B cell (primary cell): Measurements from ENCODE around the gene CLIP1. TPM values are rescaled to one million over a fixed set of nuclear protein-coding genes. Genes with fewer than 3 reads are reported as not detected.
A peak's percentile ranks its signal among the peaks of the same experiment; 100 is the strongest.

ENCODE experiments used
- ATAC-seq: fragments of 200-7000 bp; cut with Tn5 transposase; one replicate; pipeline ENCODE4 v1.10.0; 2021; ENCODE audit warnings: low read depth, mild to moderate bottlenecking, moderate number of reproducible peaks, moderate library complexity
- CTCF ChIA-PET: fragments of 350-600 bp; sonication (Branson Sonifier 250); formaldehyde crosslinking; loops from one replicate; lab custom pipeline; 2021; ENCODE audit warnings: antibody characterized with exemption, inconsistent platforms; lab: Charles Lee
- POLR2A ChIA-PET: fragments of 350-600 bp; sonication (Branson Sonifier 250); formaldehyde crosslinking; loops from one replicate; lab custom pipeline; 2021; ENCODE audit warnings: antibody characterized with exemption; lab: Charles Lee
- DNase-seq: peaks from one replicate; pipeline ENCODE4 v3.0.0; 2013
- H2AFZ ChIP-seq: 2 replicates; pipeline ENCODE4 v1.6.1; 2012; ENCODE audit warnings: mild to moderate bottlenecking, low read depth, low read length; ENCODE audit not compliant: insufficient read depth, poor library complexity, severe bottlenecking
- H3K27ac ChIP-seq, 2 donors: 1 replicate in 1 of 2; 2 replicates in 1 of 2; pipeline ENCODE4 v1.5.1; 2012 to 2013; ENCODE audit warnings: low read length in 2 of 2, mild to moderate bottlenecking in 2 of 2, moderate library complexity in 1 of 2
- H3K27me3 ChIP-seq, 4 experiments: fragments of 200-600 bp in 1 of 4; sonication (generic) in 1 of 4; replicated peaks in 1 of 4; 1 replicate in 2 of 4; 2 replicates in 2 of 4; pipeline versions ENCODE4 v1.6.1 to v1.7.0; 2013 to 2016; ENCODE audit warnings: low read length in 3 of 4, mild to moderate bottlenecking in 2 of 4, mixed read lengths in 1 of 4, moderate library complexity in 1 of 4; ENCODE audit not compliant: insufficient read depth in 4 of 4, control insufficient read depth in 3 of 4; ENCODE audit errors: control extremely low read depth in 1 of 4
- H3K36me3 ChIP-seq, 2 experiments: replicated peaks in 1 of 2; 1 replicate in 1 of 2; 2 replicates in 1 of 2; pipeline versions ENCODE4 v1.6.1 to v1.7.1; 2013; ENCODE audit warnings: low read length in 1 of 2; ENCODE audit not compliant: insufficient read depth in 2 of 2, control insufficient read depth in 1 of 2; ENCODE audit errors: control extremely low read depth in 1 of 2, extremely low read depth in 1 of 2
- H3K4me1 ChIP-seq, 2 donors: fragments of 200-600 bp in 1 of 2; sonication (generic) in 1 of 2; 1 replicate in 1 of 2; 2 replicates in 1 of 2; pipeline versions ENCODE4 v1.5.1 to v1.6.1; 2013 to 2017; ENCODE audit warnings: low read length in 2 of 2; ENCODE audit not compliant: control insufficient read depth in 2 of 2, insufficient read depth in 2 of 2
- H3K4me2 ChIP-seq: replicated peaks from 2 replicates; pipeline ENCODE3; 2012; ENCODE audit warnings: mild to moderate bottlenecking, low read depth, low read length; ENCODE audit not compliant: poor library complexity, severe bottlenecking
- H3K4me3 ChIP-seq, 5 experiments: fragments of 200-600 bp in 1 of 5; sonication (generic) in 1 of 5; 1 replicate in 3 of 5; 2 replicates in 2 of 5; pipeline versions ENCODE4 v1.5.1 to v1.7.0; 2011 to 2016; ENCODE audit warnings: low read length in 4 of 5, mild to moderate bottlenecking in 4 of 5, low read depth in 2 of 5, control low read depth in 1 of 5, moderate library complexity in 1 of 5; ENCODE audit not compliant: insufficient read depth in 1 of 5; ENCODE audit errors: control extremely low read depth in 1 of 5, extremely low read depth in 1 of 5
- H3K79me2 ChIP-seq: fragments of 200-600 bp; sonication (generic); one replicate; pipeline ENCODE4 v1.6.0; 2016; ENCODE audit warnings: low read length; ENCODE audit not compliant: control insufficient read depth, insufficient read depth
- H3K9ac ChIP-seq: fragments of 200-600 bp; sonication (generic); 2 replicates; pipeline ENCODE4 v1.6.1; 2017; ENCODE audit warnings: mild to moderate bottlenecking, low read length, moderate library complexity
- H3K9me3 ChIP-seq, 3 donors: one replicate each; pipeline versions ENCODE4 v1.6.1 to v1.7.1; 2013; ENCODE audit warnings: low read length in 2 of 3; ENCODE audit not compliant: control insufficient read depth in 2 of 3, insufficient read depth in 1 of 3; ENCODE audit errors: control extremely low read depth in 1 of 3
- H4K20me1 ChIP-seq: 2 replicates; pipeline ENCODE4 v1.6.0; 2012; ENCODE audit warnings: mild to moderate bottlenecking, low read length; ENCODE audit not compliant: insufficient read depth, control insufficient read depth, poor library complexity, severe bottlenecking
- H3K27ac Mint-ChIP-seq: one replicate; pipeline ENCODE4 v1.8.0; 2021; ENCODE audit warnings: mixed read lengths
- H3K27me3 Mint-ChIP-seq: one replicate; pipeline ENCODE4 v1.8.0; 2021; ENCODE audit warnings: mixed read lengths
- H3K4me1 Mint-ChIP-seq: one replicate; pipeline ENCODE4 v1.8.0; 2021; ENCODE audit warnings: mixed read lengths
- H3K4me3 Mint-ChIP-seq: one replicate; pipeline ENCODE4 v1.8.0; 2021; ENCODE audit warnings: mixed read lengths
- H3K9me3 Mint-ChIP-seq: one replicate; pipeline ENCODE4 v1.8.0; 2022; ENCODE audit warnings: mixed read lengths; ENCODE audit not compliant: insufficient read depth
- EZH2 ChIP-seq: IDR thresholded peaks from 2 replicates; pipeline ENCODE4 v1.6.1; 2012; ENCODE audit warnings: borderline replicate concordance, low read depth, mild to moderate bottlenecking, moderate library complexity, low read length; ENCODE audit not compliant: insufficient read depth, poor library complexity, severe bottlenecking
- WGBS: methylation state at CpG from one replicate; pipeline ENCODE4 v1.1.5; 2013; ENCODE audit warnings: missing lambda C conversion rate; ENCODE audit not compliant: insufficient coverage; 5-methylcytosine and 5-hydroxymethylcytosine counted together
- intact Hi-C: fragments of 100-400 bp; cut with micrococcal nuclease; formaldehyde crosslinking; loops from one replicate; pipeline ENCODE4 v1.10.0; 2022
- polyA plus RNA-seq: library from polyadenylated mRNA; depleted of rRNA; stranded (reverse); fragments of >200 nt; gene quantifications from 2 replicates; pipeline ENCODE4 v1.2.3, GENCODE V29; 2012
- total RNA-seq, 2 donors: library from RNA; stranded (reverse); fragments of 120-200 nt in 1 of 2; gene quantifications; 1 replicate in 1 of 2; 2 replicates in 1 of 2; pipeline versions ENCODE4 v1.2.3 to v1.2.4, GENCODE V29; 2013 to 2022
- TF ChIP-seq, protein P1 (sequence below): fragments of 200-600 bp; IDR thresholded peaks from one replicate; pipeline ENCODE4 v1.8.0; 2022; ENCODE audit warnings: antibody characterized with exemption, mild to moderate bottlenecking

CLIP1 gene
- total and polyA plus RNA-seq, 2 donors (not counting 1 experiment from before 2014, with no cell fraction given): 17.0 to 64.9 TPM

DNA sequence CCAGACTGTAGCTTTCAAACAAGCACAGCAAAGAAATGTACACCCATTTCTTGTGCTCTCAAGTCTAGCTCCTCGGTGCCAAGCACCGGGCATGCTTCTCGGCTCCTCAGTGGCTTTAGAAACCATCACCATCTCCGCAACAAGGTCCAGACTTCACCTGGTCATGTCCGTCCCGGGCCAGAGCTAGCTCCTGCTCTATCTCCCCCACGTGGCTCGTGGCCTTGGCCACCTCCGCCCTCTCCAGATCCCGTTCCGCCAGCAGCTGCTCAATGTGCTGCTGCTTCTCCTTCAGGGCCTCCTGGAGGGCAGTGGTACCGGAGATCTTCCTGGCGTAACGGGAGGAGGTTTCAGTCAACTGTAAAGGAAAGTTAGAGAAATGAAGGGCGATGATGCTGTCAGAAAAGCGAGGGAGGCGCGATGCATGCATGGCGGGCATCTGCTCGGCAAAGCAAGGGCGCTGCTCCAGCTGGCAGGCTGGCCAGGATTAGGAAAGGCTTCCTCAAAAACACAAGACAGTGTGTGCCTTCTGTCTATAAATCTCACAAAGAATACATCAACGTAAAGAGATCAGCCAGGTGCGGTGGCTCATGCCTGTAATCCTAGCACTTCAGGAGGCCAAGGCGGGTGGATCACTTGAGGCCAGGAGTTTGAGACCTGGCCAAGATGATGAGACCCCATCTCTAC lies 67.4 kb downstream of the CLIP1 start:
- DNase-seq (no peak), ATAC-seq (no peak)
- H3K36me3 ChIP-seq: peaks cover 7 to 36% of the 10 kb centered on the region in 2 experiments
- H2AFZ ChIP-seq: no peak overlapping the region
- H3K4me1 ChIP-seq: no peaks in the 10 kb centered on the region
- TF ChIP-seq, protein P1, sequence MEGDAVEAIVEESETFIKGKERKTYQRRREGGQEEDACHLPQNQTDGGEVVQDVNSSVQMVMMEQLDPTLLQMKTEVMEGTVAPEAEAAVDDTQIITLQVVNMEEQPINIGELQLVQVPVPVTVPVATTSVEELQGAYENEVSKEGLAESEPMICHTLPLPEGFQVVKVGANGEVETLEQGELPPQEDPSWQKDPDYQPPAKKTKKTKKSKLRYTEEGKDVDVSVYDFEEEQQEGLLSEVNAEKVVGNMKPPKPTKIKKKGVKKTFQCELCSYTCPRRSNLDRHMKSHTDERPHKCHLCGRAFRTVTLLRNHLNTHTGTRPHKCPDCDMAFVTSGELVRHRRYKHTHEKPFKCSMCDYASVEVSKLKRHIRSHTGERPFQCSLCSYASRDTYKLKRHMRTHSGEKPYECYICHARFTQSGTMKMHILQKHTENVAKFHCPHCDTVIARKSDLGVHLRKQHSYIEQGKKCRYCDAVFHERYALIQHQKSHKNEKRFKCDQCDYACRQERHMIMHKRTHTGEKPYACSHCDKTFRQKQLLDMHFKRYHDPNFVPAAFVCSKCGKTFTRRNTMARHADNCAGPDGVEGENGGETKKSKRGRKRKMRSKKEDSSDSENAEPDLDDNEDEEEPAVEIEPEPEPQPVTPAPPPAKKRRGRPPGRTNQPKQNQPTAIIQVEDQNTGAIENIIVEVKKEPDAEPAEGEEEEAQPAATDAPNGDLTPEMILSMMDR: no peak
- TF ChIP-seq EZH2: no peak
- ChIA-PET POLR2A (no interaction called here), CTCF (interaction anchor here (0.7 to 2.7 kb wide), 14 partner anchors 9 to 561 kb away, joined by 3 to 25 read pairs (median 3); no protein-coding TSS in a partner anchor)
- Mint-ChIP-seq H3K27ac (no peak overlapping the region), H3K9me3 (no peaks in the 10 kb centered on the region), H3K4me1 (peaks cover 3% of the 10 kb centered on the region), H3K27me3 (no peaks in the 10 kb centered on the region), H3K4me3 (no peak overlapping the region)
- no peak overlapping the region for H3K4me3 ChIP-seq
- H3K27me3 ChIP-seq: no peaks in the 10 kb centered on the region
- intact Hi-C loops: no loop called here
- WGBS: 95% methylated on average over 23 of the region's 24 CpGs
- H3K9ac ChIP-seq: no peak overlapping the region
- H4K20me1 ChIP-seq: no peaks in the 10 kb centered on the region
- no peak overlapping the region for H3K27ac ChIP-seq
- no peak overlapping the region for H3K4me2 ChIP-seq
- no peaks in the 10 kb centered on the region for H3K9me3 ChIP-seq
- no peaks in the 10 kb centered on the region for H3K79me2 ChIP-seq

DNA sequence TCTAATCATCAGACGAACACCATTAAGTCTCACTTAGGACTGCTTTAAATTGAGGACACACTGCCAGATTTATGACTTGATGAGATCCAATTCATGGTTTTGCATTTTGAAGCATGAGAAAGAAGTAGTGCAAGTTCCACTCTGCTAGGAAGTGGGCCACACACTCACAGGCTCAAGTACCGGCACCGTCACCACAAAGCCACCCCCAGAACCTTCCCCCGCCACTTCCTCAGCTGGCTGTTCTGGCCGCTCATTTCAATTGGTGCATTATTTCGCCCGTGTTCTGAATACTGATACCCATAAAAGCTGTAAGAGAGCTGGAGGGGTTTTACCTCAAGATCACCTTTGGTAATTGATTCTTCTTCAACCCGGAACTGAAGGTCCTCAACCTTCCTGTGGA lies 70.1 kb downstream of the CLIP1 start:
- Histone ChIP-seq H3K4me3 (no peak overlapping the region), H3K4me1 (no peaks in the 10 kb centered on the region), H3K79me2 (no peaks in the 10 kb centered on the region), H4K20me1 (no peaks in the 10 kb centered on the region), H3K4me2 (no peak overlapping the region), H3K9ac (no peak overlapping the region), H3K36me3 (peaks cover 3 to 31% of the 10 kb centered on the region in 2 experiments), H3K27ac (no peak overlapping the region), H2AFZ (no peak overlapping the region), H3K9me3 (no peaks in the 10 kb centered on the region), H3K27me3 (no peaks in the 10 kb centered on the region)
- TF ChIP-seq EZH2: no peak
- ChIA-PET CTCF (no interaction called here), POLR2A (no interaction called here)
- no peak for DNase-seq
- WGBS: 83% methylated on average over 4 of the region's 8 CpGs
- Mint-ChIP-seq H3K27ac (peak overlapping the region; percentile 1), H3K27me3 (no peaks in the 10 kb centered on the region), H3K4me1 (peaks cover 3% of the 10 kb centered on the region), H3K9me3 (no peaks in the 10 kb centered on the region), H3K4me3 (no peak overlapping the region)
- no peak for ATAC-seq
- intact Hi-C loops: no loop called here
